SK-N-SH treated with all-trans-retinoic acid at 6 μM for 48 hours (cell line): Measurements from ENCODE around the gene ZNF606.

Source experiments
- BACH2 ChIP-seq: fragments of 250-450 bp; sonication (Bioruptor Pico); IDR thresholded peaks from 2 replicates; pipeline ENCODE4 v1.9.0; 2021; ENCODE audit warnings: mild to moderate bottlenecking, borderline replicate concordance
- GLIS3 ChIP-seq: fragments of 250-450 bp; sonication (Bioruptor Pico); IDR thresholded peaks from 2 replicates; pipeline ENCODE4 v1.5.0; 2020; ENCODE audit warnings: mild to moderate bottlenecking, moderate library complexity
- OSR1 ChIP-seq: fragments of 250-450 bp; sonication (Bioruptor Pico); IDR thresholded peaks from 2 replicates; pipeline ENCODE4 v1.8.0; 2022; ENCODE audit warnings: moderate library complexity, mild to moderate bottlenecking, inconsistent platforms
- SNAI2 ChIP-seq: fragments of 250-450 bp; sonication (Bioruptor Pico); IDR thresholded peaks from 2 replicates; pipeline ENCODE4 v1.5.0; 2020; ENCODE audit warnings: mild to moderate bottlenecking, moderate library complexity
- TCF4 ChIP-seq: fragments of 250-450 bp; sonication (Bioruptor Pico); IDR thresholded peaks from 2 replicates; pipeline ENCODE4 v1.8.0; 2021; ENCODE audit warnings: mild to moderate bottlenecking, moderate library complexity, borderline replicate concordance
- ZFP3 ChIP-seq: fragments of 250-450 bp; sonication (Bioruptor Pico); IDR thresholded peaks from 2 replicates; pipeline ENCODE4 v1.5.0; 2020; ENCODE audit warnings: mild to moderate bottlenecking, moderate library complexity
- ZFP30 ChIP-seq: fragments of 450-650 bp; formaldehyde crosslinking; IDR thresholded peaks from 2 replicates; pipeline ENCODE4 v1.5.0; 2022; ENCODE audit warnings: mild to moderate bottlenecking, moderate library complexity
- TF ChIP-seq, protein P1 (sequence below): fragments of 250-450 bp; sonication (Bioruptor Pico); IDR thresholded peaks from 2 replicates; pipeline ENCODE4 v1.5.1; 2021; ENCODE audit warnings: mild to moderate bottlenecking, moderate library complexity
- TF ChIP-seq, protein P2 (sequence below): fragments of 250-450 bp; sonication (Bioruptor Pico); IDR thresholded peaks from 2 replicates; pipeline ENCODE4 v1.8.0; 2020; ENCODE audit warnings: mild to moderate bottlenecking, moderate library complexity, borderline replicate concordance

- TF ChIP-seq GLIS3 (CRISPR knock-in tag) (no peak), OSR1 (CRISPR knock-in tag) (no peak), BACH2 (CRISPR knock-in tag) (no peak), SNAI2 (CRISPR knock-in tag) (no peak), ZFP30 (CRISPR knock-in tag) (no peak), TCF4 (CRISPR knock-in tag) (no peak), ZFP3 (CRISPR knock-in tag) (no peak)
- TF ChIP-seq, protein P1, sequence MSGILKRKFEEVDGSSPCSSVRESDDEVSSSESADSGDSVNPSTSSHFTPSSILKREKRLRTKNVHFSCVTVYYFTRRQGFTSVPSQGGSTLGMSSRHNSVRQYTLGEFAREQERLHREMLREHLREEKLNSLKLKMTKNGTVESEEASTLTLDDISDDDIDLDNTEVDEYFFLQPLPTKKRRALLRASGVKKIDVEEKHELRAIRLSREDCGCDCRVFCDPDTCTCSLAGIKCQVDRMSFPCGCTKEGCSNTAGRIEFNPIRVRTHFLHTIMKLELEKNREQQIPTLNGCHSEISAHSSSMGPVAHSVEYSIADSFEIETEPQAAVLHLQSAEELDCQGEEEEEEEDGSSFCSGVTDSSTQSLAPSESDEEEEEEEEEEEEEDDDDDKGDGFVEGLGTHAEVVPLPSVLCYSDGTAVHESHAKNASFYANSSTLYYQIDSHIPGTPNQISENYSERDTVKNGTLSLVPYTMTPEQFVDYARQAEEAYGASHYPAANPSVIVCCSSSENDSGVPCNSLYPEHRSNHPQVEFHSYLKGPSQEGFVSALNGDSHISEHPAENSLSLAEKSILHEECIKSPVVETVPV (CRISPR knock-in tag): no peak
- TF ChIP-seq, protein P2, sequence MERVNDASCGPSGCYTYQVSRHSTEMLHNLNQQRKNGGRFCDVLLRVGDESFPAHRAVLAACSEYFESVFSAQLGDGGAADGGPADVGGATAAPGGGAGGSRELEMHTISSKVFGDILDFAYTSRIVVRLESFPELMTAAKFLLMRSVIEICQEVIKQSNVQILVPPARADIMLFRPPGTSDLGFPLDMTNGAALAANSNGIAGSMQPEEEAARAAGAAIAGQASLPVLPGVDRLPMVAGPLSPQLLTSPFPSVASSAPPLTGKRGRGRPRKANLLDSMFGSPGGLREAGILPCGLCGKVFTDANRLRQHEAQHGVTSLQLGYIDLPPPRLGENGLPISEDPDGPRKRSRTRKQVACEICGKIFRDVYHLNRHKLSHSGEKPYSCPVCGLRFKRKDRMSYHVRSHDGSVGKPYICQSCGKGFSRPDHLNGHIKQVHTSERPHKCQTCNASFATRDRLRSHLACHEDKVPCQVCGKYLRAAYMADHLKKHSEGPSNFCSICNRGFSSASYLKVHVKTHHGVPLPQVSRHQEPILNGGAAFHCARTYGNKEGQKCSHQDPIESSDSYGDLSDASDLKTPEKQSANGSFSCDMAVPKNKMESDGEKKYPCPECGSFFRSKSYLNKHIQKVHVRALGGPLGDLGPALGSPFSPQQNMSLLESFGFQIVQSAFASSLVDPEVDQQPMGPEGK (CRISPR knock-in tag): no peak
Measured at GRCh38 chr19:57934820-57935665, 67.6 kb downstream of the ZNF606 start, which contains the start of gene ZNF418.
